ENCODE results near the gene SWT1. TPM values are rescaled to one million over a fixed set of nuclear protein-coding genes. Genes with fewer than 3 reads are reported as not detected.
A peak's percentile ranks its signal among the peaks of the same experiment; 100 is the strongest.

SWT1 gene
- total RNA-seq, 2 donors from 2014 or later, result 7.3 to 14.3 TPM

DNA sequence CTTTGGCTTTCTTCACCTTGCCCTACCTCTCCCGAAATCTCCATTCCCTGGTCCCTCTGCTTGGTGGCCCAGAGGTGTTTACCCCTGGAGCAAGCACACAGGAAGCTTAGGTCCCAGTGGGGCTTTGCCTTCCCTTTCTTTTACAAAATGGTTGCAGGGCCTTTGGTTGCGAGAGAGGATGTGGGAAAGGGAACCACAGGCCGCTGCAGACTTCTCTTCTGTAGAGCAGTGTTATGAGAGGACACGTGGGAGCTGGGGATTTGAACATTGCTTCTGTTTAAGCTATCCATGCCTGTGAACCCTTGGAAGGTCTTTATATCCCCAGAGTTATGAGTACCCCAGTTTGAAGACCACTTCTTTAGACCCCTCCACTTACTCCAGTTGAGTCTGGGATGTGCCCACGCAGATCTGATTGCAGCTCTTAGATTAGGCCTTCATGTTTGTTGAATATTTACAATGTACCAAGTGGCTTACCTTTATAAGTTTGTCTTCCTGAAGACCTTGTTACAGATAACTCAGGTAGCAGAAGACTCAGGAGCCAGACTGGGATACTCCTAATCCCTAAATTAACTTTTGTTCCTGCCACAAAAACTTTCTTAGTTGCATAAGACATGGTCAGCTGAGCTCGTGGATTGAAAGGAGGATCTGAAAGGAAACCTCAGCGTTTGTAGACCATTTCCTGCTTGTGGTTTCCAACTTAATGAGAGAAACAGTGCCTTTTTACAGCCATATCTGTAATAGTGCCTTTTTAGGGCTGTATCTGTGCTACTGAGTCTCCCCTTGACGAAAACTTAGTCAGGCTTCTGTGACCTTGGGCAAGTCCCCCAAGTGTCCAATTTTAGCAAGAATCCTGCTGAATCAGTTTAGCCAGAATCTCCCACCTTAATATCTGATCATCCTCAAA is 182.0 kb downstream of the SWT1 start:
- no peak for TF ChIP-seq POLR2A (IDR thresholded peaks at IDR 0.05)
- peak; percentile 41 for TF ChIP-seq POLR2AphosphoS5 (IDR thresholded peaks at IDR 0.05)
- 82% methylated on average over 8 of the region's 8 CpGs for WGBS
- Histone ChIP-seq H3K4me3 (no peak overlapping the region), H3K9me3 (no peaks in the 10 kb centered on the region), H3K4me1 (replicated peaks) (no peaks in the 10 kb centered on the region), H3K27me3 (replicated peaks; ENCODE audit: insufficient read depth) (no peaks in the 10 kb centered on the region), H3K36me3 (no peaks in the 10 kb centered on the region), H3K27ac (no peak overlapping the region)
- no peak for DNase-seq (ENCODE audit: low spot score)
- intact Hi-C loops (cut with DNase I), result no loop called here

DNA sequence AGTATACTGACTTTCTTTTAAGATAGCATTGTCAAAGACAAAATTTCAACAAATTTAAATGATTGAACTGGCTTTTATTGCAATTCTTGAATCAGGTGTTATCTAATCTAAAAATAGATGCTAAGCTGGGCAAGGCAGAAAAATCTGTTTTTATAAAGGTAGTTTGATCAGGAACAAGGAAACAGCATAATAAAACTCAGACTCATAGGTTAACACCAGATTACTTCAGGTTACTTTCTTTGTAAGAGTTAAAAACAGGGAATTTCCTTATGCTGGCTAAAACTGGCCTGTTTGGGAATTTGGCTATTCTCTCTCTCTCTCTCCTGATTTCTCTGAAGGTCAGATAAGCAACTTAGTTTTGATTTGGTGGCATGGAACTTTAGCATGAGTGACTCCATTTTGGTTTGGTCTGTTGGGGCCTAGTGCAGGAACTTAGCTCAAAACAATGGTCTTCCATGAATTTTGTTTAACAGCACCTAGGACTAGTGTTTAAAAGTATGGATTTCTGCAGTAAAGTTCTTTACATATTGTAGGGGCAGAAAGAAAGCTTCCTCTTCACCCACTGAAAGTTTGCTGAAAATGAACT is 184.3 kb downstream of the SWT1 start:
- Histone ChIP-seq H3K36me3 (no peaks in the 10 kb centered on the region), H3K27me3 (replicated peaks; ENCODE audit: insufficient read depth) (no peaks in the 10 kb centered on the region), H3K4me3 (no peak overlapping the region), H3K27ac (no peak overlapping the region), H3K4me1 (replicated peaks) (no peaks in the 10 kb centered on the region), H3K9me3 (no peaks in the 10 kb centered on the region)
- intact Hi-C loops (cut with DNase I), result no loop called here
- TF ChIP-seq POLR2A (IDR thresholded peaks at IDR 0.05) (no peak), POLR2AphosphoS5 (IDR thresholded peaks at IDR 0.05) (no peak)
- TF ChIP-seq, protein P1, sequence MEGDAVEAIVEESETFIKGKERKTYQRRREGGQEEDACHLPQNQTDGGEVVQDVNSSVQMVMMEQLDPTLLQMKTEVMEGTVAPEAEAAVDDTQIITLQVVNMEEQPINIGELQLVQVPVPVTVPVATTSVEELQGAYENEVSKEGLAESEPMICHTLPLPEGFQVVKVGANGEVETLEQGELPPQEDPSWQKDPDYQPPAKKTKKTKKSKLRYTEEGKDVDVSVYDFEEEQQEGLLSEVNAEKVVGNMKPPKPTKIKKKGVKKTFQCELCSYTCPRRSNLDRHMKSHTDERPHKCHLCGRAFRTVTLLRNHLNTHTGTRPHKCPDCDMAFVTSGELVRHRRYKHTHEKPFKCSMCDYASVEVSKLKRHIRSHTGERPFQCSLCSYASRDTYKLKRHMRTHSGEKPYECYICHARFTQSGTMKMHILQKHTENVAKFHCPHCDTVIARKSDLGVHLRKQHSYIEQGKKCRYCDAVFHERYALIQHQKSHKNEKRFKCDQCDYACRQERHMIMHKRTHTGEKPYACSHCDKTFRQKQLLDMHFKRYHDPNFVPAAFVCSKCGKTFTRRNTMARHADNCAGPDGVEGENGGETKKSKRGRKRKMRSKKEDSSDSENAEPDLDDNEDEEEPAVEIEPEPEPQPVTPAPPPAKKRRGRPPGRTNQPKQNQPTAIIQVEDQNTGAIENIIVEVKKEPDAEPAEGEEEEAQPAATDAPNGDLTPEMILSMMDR (IDR thresholded peaks at IDR 0.05), result no peak
- no peak for DNase-seq (ENCODE audit: low spot score)

Small RNA genes lying within 50 kb of the gene (small RNA-seq; reads per million reads assigned to genes)
- gene RF00019, result 0 reads per million in 2 donors

Other genes starting within 250 kb of the SWT1 start
- gene NIBAN1, start 182.7 kb upstream of the SWT1 start, total RNA-seq, result 10 to 100 TPM; 47.3 to 97.4 TPM
- gene RNF2, start 111.6 kb upstream of the SWT1 start, total RNA-seq, result 10 to 100 TPM; 16.9 to 33.1 TPM
- gene TRMT1L, start 214 bp upstream of the SWT1 start, total RNA-seq, result 10 to 100 TPM; 19.8 to 35.7 TPM
- gene IVNS1ABP, start 160.1 kb downstream of the SWT1 start, total RNA-seq, result 10 to 100 TPM; 44.4 to 58.8 TPM

Data from prostate gland (tissue), 2 donors.